ENCODE data around the gene HDAC4. TPM values are rescaled to one million over a fixed set of nuclear protein-coding genes. Genes with fewer than 3 reads are reported as not detected.

Gene HDAC4
- total RNA-seq, 4 donors from 2014 or later: 24.8 to 82.9 (median 41.3) TPM

GRCh38 chr2:239394346-239394945, 6.4 kb downstream of the HDAC4 start:
- TF ChIP-seq CTCF (IDR thresholded peaks at IDR 0.05; ENCODE audit: low read depth): no peak

- no peak for TF ChIP-seq CTCF (IDR thresholded peaks at IDR 0.05; ENCODE audit: low read depth)
Observed at GRCh38 chr2:239393941-239394340, 6.9 kb downstream of the HDAC4 start.

- no peak for TF ChIP-seq CTCF (IDR thresholded peaks at IDR 0.05; ENCODE audit: low read depth)
Observed at GRCh38 chr2:239393388-239393940, 7.4 kb downstream of the HDAC4 start.

- no peak for TF ChIP-seq CTCF (IDR thresholded peaks at IDR 0.05; ENCODE audit: low read depth)
Observed at GRCh38 chr2:239392688-239393387, 8.0 kb downstream of the HDAC4 start.

GRCh38 chr2:239392072-239392357, 8.8 kb downstream of the HDAC4 start:
- TF ChIP-seq CTCF (IDR thresholded peaks at IDR 0.05; ENCODE audit: low read depth): no peak

GRCh38 chr2:239391286-239392071, 9.3 kb downstream of the HDAC4 start:
- TF ChIP-seq CTCF (IDR thresholded peaks at IDR 0.05; ENCODE audit: low read depth): no peak

All from subcutaneous adipose tissue (tissue), 4 donors.